Activated T-cell treated with anti-CD3 and anti-CD28 coated beads, Interleukin-2, amount 50 U/mL, for 4 hours (primary cell): ENCODE data around the gene SMURF2. TPM values are rescaled to one million over a fixed set of nuclear protein-coding genes. Genes with fewer than 3 reads are reported as not detected.

Experiments
- ATAC-seq, 2 donors: fragments of 200-7000 bp; cut with Tn5 transposase; one replicate each; pipeline ENCODE4 v1.10.0; 2021
- DNase-seq: peaks from one replicate; pipeline ENCODE4 v3.0.0-alpha.2; 2020
- H3K27me3 Mint-ChIP-seq: one replicate; pipeline ENCODE4 v1.8.0; 2021; ENCODE audit warnings: low read depth, mixed read lengths
- H3K36me3 Mint-ChIP-seq: one replicate; pipeline ENCODE4 v1.8.0; 2022; ENCODE audit warnings: mixed read lengths; ENCODE audit not compliant: insufficient read depth
- H3K4me1 Mint-ChIP-seq: one replicate; pipeline ENCODE4 v1.8.0; 2021; ENCODE audit warnings: low read depth, mixed read lengths
- H3K4me3 Mint-ChIP-seq: one replicate; pipeline ENCODE4 v1.8.0; 2021; ENCODE audit warnings: mild to moderate bottlenecking, moderate library complexity, mixed read lengths
- H3K9me3 Mint-ChIP-seq: one replicate; pipeline ENCODE4 v1.8.0; 2021; ENCODE audit warnings: mixed read lengths
- total RNA-seq, 3 donors: library from RNA; stranded (reverse); gene quantifications; one replicate each; pipeline ENCODE4 v1.2.1, GENCODE V29; 2021

Gene SMURF2
- total RNA-seq, 3 donors from 2014 or later, result 10.7 to 11.6 (median 11.0) TPM

GRCh38 chr17:64573214-64573613, 88.9 kb downstream of the SMURF2 start:
- no peak for DNase-seq
- Mint-ChIP-seq H3K4me1 (peaks cover 12% of the 10 kb centered on the region), H3K36me3 (peaks cover 6% of the 10 kb centered on the region), H3K27me3 (no peaks in the 10 kb centered on the region), H3K9me3 (no peaks in the 10 kb centered on the region), H3K4me3 (no peak overlapping the region)
- peak; percentile 81 to 83 for ATAC-seq

GRCh38 chr17:64572682-64573154, 89.4 kb downstream of the SMURF2 start:
- H3K36me3 Mint-ChIP-seq, result peaks cover 6% of the 10 kb centered on the region
- no peaks in the 10 kb centered on the region for H3K27me3 Mint-ChIP-seq
- no peaks in the 10 kb centered on the region for H3K9me3 Mint-ChIP-seq
- DNase-seq (no peak), ATAC-seq (peak; percentile 87 to 91)
- peaks cover 12% of the 10 kb centered on the region for H3K4me1 Mint-ChIP-seq
- H3K4me3 Mint-ChIP-seq, result no peak overlapping the region

GRCh38 chr17:64571746-64572145, 90.4 kb downstream of the SMURF2 start:
- Mint-ChIP-seq H3K27me3 (no peaks in the 10 kb centered on the region), H3K36me3 (peaks cover 8% of the 10 kb centered on the region), H3K9me3 (no peaks in the 10 kb centered on the region), H3K4me3 (no peak overlapping the region), H3K4me1 (peaks cover 12% of the 10 kb centered on the region)
- ATAC-seq (no peak), DNase-seq (no peak)

- Mint-ChIP-seq H3K4me1 (no peaks in the 10 kb centered on the region), H3K27me3 (no peaks in the 10 kb centered on the region), H3K9me3 (no peaks in the 10 kb centered on the region), H3K4me3 (no peak overlapping the region), H3K36me3 (peaks cover 22% of the 10 kb centered on the region)
- DNase-seq (no peak), ATAC-seq (no peak)
Observed at GRCh38 chr17:64565563-64565962, 96.5 kb downstream of the SMURF2 start.

- DNase-seq (no peak), ATAC-seq (peak in 1 of 2 donors; percentile 21)
- Mint-ChIP-seq H3K9me3 (no peaks in the 10 kb centered on the region), H3K4me3 (no peak overlapping the region), H3K4me1 (no peaks in the 10 kb centered on the region), H3K36me3 (peaks cover 24% of the 10 kb centered on the region), H3K27me3 (no peaks in the 10 kb centered on the region)
Observed at GRCh38 chr17:64564098-64564497, 98.0 kb downstream of the SMURF2 start.

- no peak for ATAC-seq
- Mint-ChIP-seq H3K9me3 (no peaks in the 10 kb centered on the region), H3K4me1 (no peaks in the 10 kb centered on the region), H3K27me3 (no peaks in the 10 kb centered on the region), H3K4me3 (no peak overlapping the region), H3K36me3 (peaks cover 27% of the 10 kb centered on the region)
- no peak for DNase-seq
Observed at GRCh38 chr17:64555281-64555680, 106.8 kb downstream of the SMURF2 start.

- H3K4me1 Mint-ChIP-seq, result no peaks in the 10 kb centered on the region
- ATAC-seq, result no peak
- no peak for DNase-seq
- no peaks in the 10 kb centered on the region for H3K9me3 Mint-ChIP-seq
- no peaks in the 10 kb centered on the region for H3K27me3 Mint-ChIP-seq
- H3K36me3 Mint-ChIP-seq, result peaks cover 26% of the 10 kb centered on the region
- H3K4me3 Mint-ChIP-seq, result no peak overlapping the region
Observed at GRCh38 chr17:64554028-64554637, 108.0 kb downstream of the SMURF2 start.

- Mint-ChIP-seq H3K4me1 (no peaks in the 10 kb centered on the region), H3K9me3 (no peaks in the 10 kb centered on the region), H3K4me3 (no peak overlapping the region), H3K27me3 (no peaks in the 10 kb centered on the region), H3K36me3 (peaks cover 24% of the 10 kb centered on the region)
- no peak for DNase-seq
- ATAC-seq, result no peak
Observed at GRCh38 chr17:64551461-64551860, 110.6 kb downstream of the SMURF2 start.

- Mint-ChIP-seq H3K4me3 (no peak overlapping the region), H3K9me3 (no peaks in the 10 kb centered on the region), H3K27me3 (no peaks in the 10 kb centered on the region), H3K4me1 (no peaks in the 10 kb centered on the region), H3K36me3 (peaks cover 27% of the 10 kb centered on the region)
- ATAC-seq, result no peak
- DNase-seq, result no peak
Observed at GRCh38 chr17:64547319-64547718, 114.8 kb downstream of the SMURF2 start.

- Mint-ChIP-seq H3K4me1 (no peaks in the 10 kb centered on the region), H3K27me3 (no peaks in the 10 kb centered on the region), H3K36me3 (peaks cover 24% of the 10 kb centered on the region), H3K4me3 (no peak overlapping the region), H3K9me3 (no peaks in the 10 kb centered on the region)
- ATAC-seq, result no peak
- DNase-seq, result no peak
Observed at GRCh38 chr17:64546716-64547115, 115.4 kb downstream of the SMURF2 start.

- no peak overlapping the region for H3K4me3 Mint-ChIP-seq
- no peaks in the 10 kb centered on the region for H3K4me1 Mint-ChIP-seq
- no peak for DNase-seq
- no peak for ATAC-seq
- peaks cover 21% of the 10 kb centered on the region for H3K36me3 Mint-ChIP-seq
- no peaks in the 10 kb centered on the region for H3K27me3 Mint-ChIP-seq
- no peaks in the 10 kb centered on the region for H3K9me3 Mint-ChIP-seq
Observed at GRCh38 chr17:64544742-64545141, 117.4 kb downstream of the SMURF2 start.

- H3K4me3 Mint-ChIP-seq, result no peak overlapping the region
- H3K27me3 Mint-ChIP-seq, result no peaks in the 10 kb centered on the region
- ATAC-seq (no peak), DNase-seq (no peak)
- no peaks in the 10 kb centered on the region for H3K9me3 Mint-ChIP-seq
- H3K36me3 Mint-ChIP-seq, result peaks cover 34% of the 10 kb centered on the region
- H3K4me1 Mint-ChIP-seq, result no peaks in the 10 kb centered on the region
Observed at GRCh38 chr17:64540118-64540776, 121.9 kb downstream of the SMURF2 start.

- no peaks in the 10 kb centered on the region for H3K4me1 Mint-ChIP-seq
- no peak overlapping the region for H3K4me3 Mint-ChIP-seq
- ATAC-seq, result no peak
- peaks cover 39% of the 10 kb centered on the region for H3K36me3 Mint-ChIP-seq
- no peaks in the 10 kb centered on the region for H3K27me3 Mint-ChIP-seq
- no peak for DNase-seq
- H3K9me3 Mint-ChIP-seq, result no peaks in the 10 kb centered on the region
Observed at GRCh38 chr17:64538508-64539130, 123.5 kb downstream of the SMURF2 start.

- H3K9me3 Mint-ChIP-seq, result no peaks in the 10 kb centered on the region
- no peak for ATAC-seq
- no peaks in the 10 kb centered on the region for H3K4me1 Mint-ChIP-seq
- H3K36me3 Mint-ChIP-seq, result peaks cover 42% of the 10 kb centered on the region
- no peaks in the 10 kb centered on the region for H3K27me3 Mint-ChIP-seq
- DNase-seq, result no peak
- no peak overlapping the region for H3K4me3 Mint-ChIP-seq
Observed at GRCh38 chr17:64537488-64537887, 124.6 kb downstream of the SMURF2 start.

GRCh38 chr17:64536913-64537312, 125.2 kb downstream of the SMURF2 start:
- H3K4me1 Mint-ChIP-seq, result no peaks in the 10 kb centered on the region
- no peaks in the 10 kb centered on the region for H3K9me3 Mint-ChIP-seq
- no peak for DNase-seq
- no peaks in the 10 kb centered on the region for H3K27me3 Mint-ChIP-seq
- H3K36me3 Mint-ChIP-seq, result peaks cover 46% of the 10 kb centered on the region
- ATAC-seq, result no peak
- H3K4me3 Mint-ChIP-seq, result no peak overlapping the region
